ENCODE data around the gene SLC17A3. TPM values are rescaled to one million over a fixed set of nuclear protein-coding genes. Genes with fewer than 3 reads are reported as not detected.

The SLC17A3 gene
- total RNA-seq (2021) (not detected in 3 replicates), Bru-seq, nascent RNA (percentile 5 among the genes with signal in this experiment)
- long read RNA-seq, experiment 1, result 0 reads
- long read RNA-seq, experiment 2, result 0 reads
- long read RNA-seq, experiment 3, result 0 reads

DNA sequence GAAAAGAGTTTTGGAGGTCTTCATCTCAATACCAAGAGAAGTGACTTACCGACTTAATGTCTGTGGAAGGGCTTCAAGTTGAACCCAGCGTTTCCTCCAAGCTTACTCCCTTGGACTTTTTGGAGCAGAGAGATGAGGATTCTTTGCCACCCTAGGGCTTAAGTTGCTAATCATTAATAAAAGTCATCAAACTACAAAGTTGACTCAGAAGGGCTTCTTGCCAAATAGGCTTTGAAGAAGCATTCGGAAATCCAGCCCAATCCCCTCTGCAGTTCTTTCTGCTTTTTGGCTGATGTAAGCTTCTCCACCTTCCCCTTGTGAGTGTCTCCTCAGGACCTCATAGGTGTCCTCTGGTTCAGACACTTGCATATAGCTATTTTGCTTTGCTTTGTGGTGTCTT lies at the start of gene SLC17A3:
Gene SLC17A3, minus strand, starts transcription at position 126 of the 400 bp plus-strand sequence. CDS start 5,856 bp downstream, outside the sequence.
- ATAC-seq (no peak), DNase-seq (ENCODE audit: low spot score) (no peak)
- no peaks in the 10 kb centered on the region for H3K9me3 Mint-ChIP-seq
- no peak for TF ChIP-seq CREM (CRISPR knock-in tag; IDR thresholded peaks at IDR 0.05)
- TF ChIP-seq HMGA2 (CRISPR knock-in tag; IDR thresholded peaks at IDR 0.05), result no peak
- no peak for TF ChIP-seq CREB1 (CRISPR knock-in tag; IDR thresholded peaks at IDR 0.05)
- no peak for TF ChIP-seq ZBTB21 (CRISPR knock-in tag; IDR thresholded peaks at IDR 0.05; ENCODE audit: borderline replicate concordance)
- no peak for TF ChIP-seq NFYB (CRISPR knock-in tag; conservative IDR thresholded peaks at IDR 0.05; ENCODE audit: low read depth)
- TF ChIP-seq PRDM15 (CRISPR knock-in tag; IDR thresholded peaks at IDR 0.05), result no peak
- TF ChIP-seq FOXJ3 (CRISPR knock-in tag; IDR thresholded peaks at IDR 0.05; ENCODE audit: borderline replicate concordance), result no peak
- no peak for TF ChIP-seq ZNF138 (CRISPR knock-in tag; conservative IDR thresholded peaks at IDR 0.05)
- TF ChIP-seq, protein P1, sequence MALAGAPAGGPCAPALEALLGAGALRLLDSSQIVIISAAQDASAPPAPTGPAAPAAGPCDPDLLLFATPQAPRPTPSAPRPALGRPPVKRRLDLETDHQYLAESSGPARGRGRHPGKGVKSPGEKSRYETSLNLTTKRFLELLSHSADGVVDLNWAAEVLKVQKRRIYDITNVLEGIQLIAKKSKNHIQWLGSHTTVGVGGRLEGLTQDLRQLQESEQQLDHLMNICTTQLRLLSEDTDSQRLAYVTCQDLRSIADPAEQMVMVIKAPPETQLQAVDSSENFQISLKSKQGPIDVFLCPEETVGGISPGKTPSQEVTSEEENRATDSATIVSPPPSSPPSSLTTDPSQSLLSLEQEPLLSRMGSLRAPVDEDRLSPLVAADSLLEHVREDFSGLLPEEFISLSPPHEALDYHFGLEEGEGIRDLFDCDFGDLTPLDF (CRISPR knock-in tag; IDR thresholded peaks at IDR 0.05), result no peak
- TF ChIP-seq FOXK1 (CRISPR knock-in tag; IDR thresholded peaks at IDR 0.05), result no peak
- H3K27me3 Mint-ChIP-seq (ENCODE audit: low read depth), result peaks cover 5% of the 10 kb centered on the region
- CTCF ChIA-PET, result interaction anchor here (2.8 kb wide), 1 partner anchor 8 kb away, joined by 9 read pairs; no protein-coding TSS in a partner anchor
- no peak within 1 kb of the TSS for H3K4me3 Mint-ChIP-seq
- no peaks in the 10 kb centered on the region for H3K4me1 Mint-ChIP-seq
- H3K27ac Mint-ChIP-seq, result no peak within 1 kb of the TSS
- H3K36me3 Mint-ChIP-seq, result no peaks in the 10 kb centered on the region
- POLR2A ChIA-PET, result no interaction called here

GRCh38 chr6:25922301-25922700 lies 48.3 kb upstream of the SLC17A3 start:
- POLR2A ChIA-PET, result no interaction called here
- CTCF ChIA-PET, result no interaction called here
- ATAC-seq (no peak), DNase-seq (ENCODE audit: low spot score) (no peak)
- Mint-ChIP-seq H3K27ac (no peak overlapping the region), H3K4me3 (no peak overlapping the region), H3K4me1 (peaks cover 10% of the 10 kb centered on the region; the same call in 1 of the 2 replicates), H3K9me3 (peaks cover 3% of the 10 kb centered on the region; the same call in 1 of the 2 replicates), H3K27me3 (ENCODE audit: low read depth) (no peaks in the 10 kb centered on the region), H3K36me3 (no peaks in the 10 kb centered on the region)
- TF ChIP-seq, protein P2, sequence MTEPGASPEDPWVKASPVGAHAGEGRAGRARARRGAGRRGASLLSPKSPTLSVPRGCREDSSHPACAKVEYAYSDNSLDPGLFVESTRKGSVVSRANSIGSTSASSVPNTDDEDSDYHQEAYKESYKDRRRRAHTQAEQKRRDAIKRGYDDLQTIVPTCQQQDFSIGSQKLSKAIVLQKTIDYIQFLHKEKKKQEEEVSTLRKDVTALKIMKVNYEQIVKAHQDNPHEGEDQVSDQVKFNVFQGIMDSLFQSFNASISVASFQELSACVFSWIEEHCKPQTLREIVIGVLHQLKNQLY (CRISPR knock-in tag; IDR thresholded peaks at IDR 0.05), result no peak
- TF ChIP-seq TCF7 (CRISPR knock-in tag; IDR thresholded peaks at IDR 0.05; ENCODE audit: low read depth) (no peak), MYBL2 (CRISPR knock-in tag; IDR thresholded peaks at IDR 0.05) (no peak), USF1 (CRISPR knock-in tag; IDR thresholded peaks at IDR 0.05) (no peak), ELF4 (CRISPR knock-in tag; IDR thresholded peaks at IDR 0.05; ENCODE audit: low read depth) (no peak), NFYB (CRISPR knock-in tag; conservative IDR thresholded peaks at IDR 0.05; ENCODE audit: low read depth) (no peak), ZNF281 (CRISPR knock-in tag; IDR thresholded peaks at IDR 0.05) (no peak), NR2C2 (CRISPR knock-in tag; IDR thresholded peaks at IDR 0.05) (no peak), ZNF317 (CRISPR knock-in tag; IDR thresholded peaks at IDR 0.05; ENCODE audit: borderline replicate concordance, low read depth) (no peak), ZNF532 (CRISPR knock-in tag; IDR thresholded peaks at IDR 0.05; ENCODE audit: borderline replicate concordance) (no peak)
- TF ChIP-seq, protein P3, sequence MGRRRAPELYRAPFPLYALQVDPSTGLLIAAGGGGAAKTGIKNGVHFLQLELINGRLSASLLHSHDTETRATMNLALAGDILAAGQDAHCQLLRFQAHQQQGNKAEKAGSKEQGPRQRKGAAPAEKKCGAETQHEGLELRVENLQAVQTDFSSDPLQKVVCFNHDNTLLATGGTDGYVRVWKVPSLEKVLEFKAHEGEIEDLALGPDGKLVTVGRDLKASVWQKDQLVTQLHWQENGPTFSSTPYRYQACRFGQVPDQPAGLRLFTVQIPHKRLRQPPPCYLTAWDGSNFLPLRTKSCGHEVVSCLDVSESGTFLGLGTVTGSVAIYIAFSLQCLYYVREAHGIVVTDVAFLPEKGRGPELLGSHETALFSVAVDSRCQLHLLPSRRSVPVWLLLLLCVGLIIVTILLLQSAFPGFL (CRISPR knock-in tag; IDR thresholded peaks at IDR 0.05; ENCODE audit: borderline replicate concordance), result no peak
